H1 (cell line): Measurements from ENCODE around the gene B4GALT5.

Experiments used
- BCL11A ChIP-seq, 2 experiments: IDR thresholded peaks; one replicate each; pipeline ENCODE4 v1.6.1; 2011; ENCODE audit warnings: low read depth in 2 of 2, low read length in 2 of 2, mild to moderate bottlenecking in 2 of 2
- EP300 ChIP-seq, 2 experiments: IDR thresholded peaks; 1 replicate in 1 of 2; 2 replicates in 1 of 2; pipeline ENCODE4 v1.6.1; 2011 to 2012; ENCODE audit warnings: low read depth in 2 of 2, low read length in 2 of 2, mild to moderate bottlenecking in 2 of 2, borderline replicate concordance in 1 of 2, inconsistent platforms in 1 of 2, moderate library complexity in 1 of 2
- HDAC2 ChIP-seq, 2 experiments: fragments of 300-600 bp in 1 of 2; sonication (generic) in 1 of 2; IDR thresholded peaks; 2 replicates each; pipeline ENCODE4 v1.6.1; 2011 to 2012; ENCODE audit warnings: low read depth in 2 of 2, low read length in 2 of 2, mild to moderate bottlenecking in 2 of 2, moderate library complexity in 2 of 2, borderline replicate concordance in 1 of 2, inconsistent platforms in 1 of 2
- TF ChIP-seq, protein P1 (sequence below), 3 experiments: IDR thresholded peaks; 1 replicate in 2 of 3; 2 replicates in 1 of 3; pipeline versions ENCODE4 v1.5.1 to v1.6.1; 2011; ENCODE audit warnings: low read length in 3 of 3, mild to moderate bottlenecking in 3 of 3, inconsistent platforms in 2 of 3, low read depth in 1 of 3, moderate library complexity in 1 of 3; ENCODE audit not compliant: insufficient read depth in 1 of 3; ENCODE audit errors: control extremely low read depth in 1 of 3

DNA sequence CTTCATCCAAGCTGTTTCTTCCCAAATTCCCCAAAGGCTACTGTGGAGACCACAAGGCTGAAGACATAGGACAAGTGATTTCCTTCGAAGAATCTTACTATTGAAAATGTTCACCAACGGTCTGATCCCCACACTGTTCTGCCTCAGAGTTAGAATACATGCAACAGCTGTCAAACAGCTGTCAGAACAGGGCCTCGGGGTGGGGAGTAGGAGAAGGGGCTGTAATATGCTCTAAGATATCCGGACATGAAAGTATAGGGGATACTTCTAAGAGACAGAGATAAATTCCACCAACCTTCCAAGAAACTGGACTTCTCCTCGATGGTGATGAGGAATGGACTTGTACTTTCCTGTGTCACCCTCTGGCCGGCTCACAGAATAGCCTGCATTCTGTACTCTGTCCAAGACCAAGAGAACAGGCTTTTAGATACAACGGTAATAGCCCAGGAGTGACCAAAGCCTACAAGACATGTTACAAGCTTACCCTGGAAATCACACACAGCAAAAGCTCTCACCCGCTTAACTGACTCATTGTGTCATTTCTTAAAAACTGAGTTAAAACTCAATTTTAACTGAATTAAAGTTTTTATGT lies 76.5 kb downstream of the B4GALT5 start:
- TF ChIP-seq, protein P1, sequence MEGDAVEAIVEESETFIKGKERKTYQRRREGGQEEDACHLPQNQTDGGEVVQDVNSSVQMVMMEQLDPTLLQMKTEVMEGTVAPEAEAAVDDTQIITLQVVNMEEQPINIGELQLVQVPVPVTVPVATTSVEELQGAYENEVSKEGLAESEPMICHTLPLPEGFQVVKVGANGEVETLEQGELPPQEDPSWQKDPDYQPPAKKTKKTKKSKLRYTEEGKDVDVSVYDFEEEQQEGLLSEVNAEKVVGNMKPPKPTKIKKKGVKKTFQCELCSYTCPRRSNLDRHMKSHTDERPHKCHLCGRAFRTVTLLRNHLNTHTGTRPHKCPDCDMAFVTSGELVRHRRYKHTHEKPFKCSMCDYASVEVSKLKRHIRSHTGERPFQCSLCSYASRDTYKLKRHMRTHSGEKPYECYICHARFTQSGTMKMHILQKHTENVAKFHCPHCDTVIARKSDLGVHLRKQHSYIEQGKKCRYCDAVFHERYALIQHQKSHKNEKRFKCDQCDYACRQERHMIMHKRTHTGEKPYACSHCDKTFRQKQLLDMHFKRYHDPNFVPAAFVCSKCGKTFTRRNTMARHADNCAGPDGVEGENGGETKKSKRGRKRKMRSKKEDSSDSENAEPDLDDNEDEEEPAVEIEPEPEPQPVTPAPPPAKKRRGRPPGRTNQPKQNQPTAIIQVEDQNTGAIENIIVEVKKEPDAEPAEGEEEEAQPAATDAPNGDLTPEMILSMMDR (IDR thresholded peaks at IDR 0.05; ENCODE audit: control extremely low read depth in 1 of 3, insufficient read depth in 1 of 3, low read depth in 1 of 3, low read length in 3 of 3) = no peak
- TF ChIP-seq BCL11A (IDR thresholded peaks at IDR 0.05; ENCODE audit: low read depth in 2 of 2, low read length in 2 of 2) (no peak), EP300 (IDR thresholded peaks at IDR 0.05; ENCODE audit: borderline replicate concordance in 1 of 2, low read depth in 2 of 2, low read length in 2 of 2) (no peak), HDAC2 (IDR thresholded peaks at IDR 0.05; ENCODE audit: borderline replicate concordance in 1 of 2, low read depth in 2 of 2, low read length in 2 of 2) (no peak)
